ENCODE results near the gene HMGN3.

The HMGN3 gene

GRCh38 chr6:79238919-79239318 is 4.4 kb upstream of the HMGN3 start:
- Histone ChIP-seq H3K9ac (ENCODE audit: low read length) (no peak overlapping the region), H3K27ac (ENCODE audit: low read depth, low read length) (no peak overlapping the region), H3K9me2 (replicated peaks; ENCODE audit: insufficient read depth, low read length) (no peaks in the 10 kb centered on the region), H3K9me3 (ENCODE audit: insufficient read depth, low read length) (no peaks in the 10 kb centered on the region), H3K4me3 (ENCODE audit: insufficient read depth, low read length, poor library complexity, severe bottlenecking) (no peak overlapping the region), H3K36me3 (ENCODE audit: low read length) (no peaks in the 10 kb centered on the region), H3K79me2 (ENCODE audit: insufficient read depth, low read length) (peaks cover 3% of the 10 kb centered on the region; the same call in 1 of the 2 replicates), H3F3A (ENCODE audit: insufficient read depth) (no peaks in the 10 kb centered on the region), H3K27me3 (ENCODE audit: low read length) (no peaks in the 10 kb centered on the region), H4K20me1 (ENCODE audit: low read depth, low read length) (no peaks in the 10 kb centered on the region), H3K4me2 (ENCODE audit: low read depth, low read length, poor library complexity, severe bottlenecking) (no peak overlapping the region), H2AFZ (ENCODE audit: low read depth, low read length, severe bottlenecking) (no peak overlapping the region)
- TF ChIP-seq, protein P1, sequence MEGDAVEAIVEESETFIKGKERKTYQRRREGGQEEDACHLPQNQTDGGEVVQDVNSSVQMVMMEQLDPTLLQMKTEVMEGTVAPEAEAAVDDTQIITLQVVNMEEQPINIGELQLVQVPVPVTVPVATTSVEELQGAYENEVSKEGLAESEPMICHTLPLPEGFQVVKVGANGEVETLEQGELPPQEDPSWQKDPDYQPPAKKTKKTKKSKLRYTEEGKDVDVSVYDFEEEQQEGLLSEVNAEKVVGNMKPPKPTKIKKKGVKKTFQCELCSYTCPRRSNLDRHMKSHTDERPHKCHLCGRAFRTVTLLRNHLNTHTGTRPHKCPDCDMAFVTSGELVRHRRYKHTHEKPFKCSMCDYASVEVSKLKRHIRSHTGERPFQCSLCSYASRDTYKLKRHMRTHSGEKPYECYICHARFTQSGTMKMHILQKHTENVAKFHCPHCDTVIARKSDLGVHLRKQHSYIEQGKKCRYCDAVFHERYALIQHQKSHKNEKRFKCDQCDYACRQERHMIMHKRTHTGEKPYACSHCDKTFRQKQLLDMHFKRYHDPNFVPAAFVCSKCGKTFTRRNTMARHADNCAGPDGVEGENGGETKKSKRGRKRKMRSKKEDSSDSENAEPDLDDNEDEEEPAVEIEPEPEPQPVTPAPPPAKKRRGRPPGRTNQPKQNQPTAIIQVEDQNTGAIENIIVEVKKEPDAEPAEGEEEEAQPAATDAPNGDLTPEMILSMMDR (IDR thresholded peaks at IDR 0.05; ENCODE audit: insufficient read depth, low read length, poor library complexity, severe bottlenecking): no peak
- no peak for TF ChIP-seq EZH2phosphoT487 (conservative IDR thresholded peaks at IDR 0.05; ENCODE audit: low read length)

- Histone ChIP-seq H3K4me3 (ENCODE audit: insufficient read depth, low read length, poor library complexity, severe bottlenecking) (no peak overlapping the region), H3K9me2 (replicated peaks; ENCODE audit: insufficient read depth, low read length) (no peaks in the 10 kb centered on the region), H3K79me2 (ENCODE audit: insufficient read depth, low read length) (peaks cover 24% of the 10 kb centered on the region), H3K36me3 (ENCODE audit: low read length) (no peaks in the 10 kb centered on the region), H3K9ac (ENCODE audit: low read length) (no peak overlapping the region), H3K27ac (ENCODE audit: low read depth, low read length) (no peak overlapping the region), H3K27me3 (ENCODE audit: low read length) (no peaks in the 10 kb centered on the region), H3F3A (ENCODE audit: insufficient read depth) (peaks cover 5% of the 10 kb centered on the region; the same call in 1 of the 2 replicates), H3K4me2 (ENCODE audit: low read depth, low read length, poor library complexity, severe bottlenecking) (no peak overlapping the region), H3K9me3 (ENCODE audit: insufficient read depth, low read length) (no peaks in the 10 kb centered on the region), H2AFZ (ENCODE audit: low read depth, low read length, severe bottlenecking) (no peak overlapping the region), H4K20me1 (ENCODE audit: low read depth, low read length) (no peaks in the 10 kb centered on the region)
- TF ChIP-seq EZH2phosphoT487 (conservative IDR thresholded peaks at IDR 0.05; ENCODE audit: low read length): no peak
- TF ChIP-seq, protein P1 (IDR thresholded peaks at IDR 0.05; ENCODE audit: insufficient read depth, low read length, poor library complexity, severe bottlenecking): no peak
Observed at GRCh38 chr6:79236711-79237110, 2.2 kb upstream of the HMGN3 start.

DNA sequence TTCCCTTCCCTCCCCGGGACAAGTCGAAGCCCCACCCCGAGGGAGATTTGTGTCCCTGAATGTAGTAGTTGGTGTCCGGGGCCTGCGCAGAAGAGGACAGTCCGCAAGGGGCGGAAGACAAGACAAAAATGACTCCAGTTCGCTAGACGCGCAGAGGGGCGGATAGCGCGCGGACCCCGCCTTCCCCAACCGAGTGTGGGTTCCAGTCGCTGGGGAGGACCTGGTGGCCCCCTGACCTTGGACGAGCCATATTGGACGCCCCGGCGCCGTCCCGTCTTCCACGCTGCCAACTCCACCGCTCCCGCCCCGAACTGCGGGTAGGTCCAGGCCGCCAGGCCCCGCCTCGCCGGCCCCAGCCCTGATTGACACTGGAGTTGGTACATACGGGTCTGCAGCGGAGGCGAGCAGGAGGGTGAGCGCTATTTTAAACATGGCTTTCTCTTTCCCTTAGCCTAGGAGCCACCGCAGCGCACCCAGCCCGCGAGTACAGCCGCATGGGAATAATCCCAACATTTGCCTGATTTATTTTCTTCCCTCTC is 802 bp downstream of the HMGN3 start:
- H3K9ac ChIP-seq (ENCODE audit: low read length): peak overlapping the region; percentile 90
- peak overlapping the region; percentile 80 for H3K4me2 ChIP-seq (ENCODE audit: low read depth, low read length, poor library complexity, severe bottlenecking)
- peaks cover 5% of the 10 kb centered on the region for H3F3A ChIP-seq (ENCODE audit: insufficient read depth)
- peak overlapping the region; percentile 59 for H3K27ac ChIP-seq (ENCODE audit: low read depth, low read length)
- peak overlapping the region; percentile 90 for H2AFZ ChIP-seq (ENCODE audit: low read depth, low read length, severe bottlenecking)
- H4K20me1 ChIP-seq (ENCODE audit: low read depth, low read length): no peaks in the 10 kb centered on the region
- H3K27me3 ChIP-seq (ENCODE audit: low read length): no peaks in the 10 kb centered on the region
- peaks cover 4% of the 10 kb centered on the region; the same call in 1 of the 2 replicates for H3K36me3 ChIP-seq (ENCODE audit: low read length)
- no peaks in the 10 kb centered on the region for H3K9me3 ChIP-seq (ENCODE audit: insufficient read depth, low read length)
- TF ChIP-seq, protein P1 (IDR thresholded peaks at IDR 0.05; ENCODE audit: insufficient read depth, low read length, poor library complexity, severe bottlenecking): no peak
- TF ChIP-seq EZH2phosphoT487 (conservative IDR thresholded peaks at IDR 0.05; ENCODE audit: low read length): no peak
- no peaks in the 10 kb centered on the region for H3K9me2 ChIP-seq (replicated peaks; ENCODE audit: insufficient read depth, low read length)
- peak overlapping the region; percentile 92 for H3K4me3 ChIP-seq (ENCODE audit: insufficient read depth, low read length, poor library complexity, severe bottlenecking)
- peaks cover 54% of the 10 kb centered on the region for H3K79me2 ChIP-seq (ENCODE audit: insufficient read depth, low read length)
